HepG2 (cell line): Measurements from ENCODE around the gene FRMD1. TPM values are rescaled to one million over a fixed set of nuclear protein-coding genes. Genes with fewer than 3 reads are reported as not detected.

Experiments
- BRD4 ChIP-seq: sonication (generic); formaldehyde crosslinking; IDR thresholded peaks from 2 replicates; pipeline ENCODE4 v1.4.0; 2020; ENCODE audit warnings: missing genetic modification reagents
- CEBPZ ChIP-seq: IDR thresholded peaks from 2 replicates; pipeline ENCODE4 v1.6.1; 2012; ENCODE audit warnings: low read length, improper control_type of control experiment
- GLMP ChIP-seq: sonication (generic); formaldehyde crosslinking; IDR thresholded peaks from 2 replicates; pipeline ENCODE4 v1.9.0; 2021; ENCODE audit warnings: missing genetic modification reagents, mild to moderate bottlenecking, borderline replicate concordance
- HOXA5 ChIP-seq: sonication (generic); formaldehyde crosslinking; IDR thresholded peaks from 2 replicates; pipeline ENCODE4 v1.4.0; 2020; ENCODE audit warnings: missing genetic modification reagents
- IKZF5 ChIP-seq: IDR thresholded peaks from 2 replicates; pipeline ENCODE4 v1.6.1; 2018; ENCODE audit warnings: missing genetic modification reagents, mild to moderate bottlenecking, missing compliant biosample characterization
- KDM1A ChIP-seq: IDR thresholded peaks from 2 replicates; pipeline ENCODE4 v1.6.1; 2016; ENCODE audit warnings: missing compliant biosample characterization
- MAFF ChIP-seq: IDR thresholded peaks from 2 replicates; pipeline ENCODE4 v1.6.1; 2011; ENCODE audit warnings: low read depth, low read length, improper control_type of control experiment
- MED8 ChIP-seq: sonication (generic); formaldehyde crosslinking; IDR thresholded peaks from 2 replicates; pipeline ENCODE4 v1.8.1; 2023; ENCODE audit warnings: mild to moderate bottlenecking, missing genetic modification reagents; ENCODE audit not compliant: insufficient replicate concordance
- MLLT10 ChIP-seq: sonication (generic); formaldehyde crosslinking; IDR thresholded peaks from 2 replicates; pipeline ENCODE4 v1.4.0; 2020; ENCODE audit warnings: missing genetic modification reagents
- MTF1 ChIP-seq: sonication (generic); formaldehyde crosslinking; IDR thresholded peaks from 2 replicates; pipeline ENCODE4 v1.5.0; 2020; ENCODE audit warnings: missing genetic modification reagents
- ZBED4 ChIP-seq: sonication (generic); formaldehyde crosslinking; IDR thresholded peaks from 2 replicates; pipeline ENCODE4 v1.4.0; 2020; ENCODE audit warnings: missing genetic modification reagents, borderline replicate concordance
- ZFX ChIP-seq: sonication (generic); formaldehyde crosslinking; IDR thresholded peaks from 2 replicates; pipeline ENCODE4 v1.4.0; 2020; ENCODE audit warnings: mild to moderate bottlenecking, low read depth, missing genetic modification reagents, moderate library complexity
- ZNF552 ChIP-seq: sonication (generic); formaldehyde crosslinking; IDR thresholded peaks from 2 replicates; pipeline ENCODE4 v1.9.0; 2022; ENCODE audit warnings: missing genetic modification reagents, mild to moderate bottlenecking, borderline replicate concordance
- ZNF644 ChIP-seq: IDR thresholded peaks from 2 replicates; pipeline ENCODE4 v1.6.1; 2016; ENCODE audit warnings: low read depth
- ZNF672 ChIP-seq: sonication (generic); formaldehyde crosslinking; IDR thresholded peaks from 2 replicates; pipeline ENCODE4 v1.8.1; 2022; ENCODE audit warnings: missing genetic modification reagents
- ZNF766 ChIP-seq: sonication (generic); formaldehyde crosslinking; IDR thresholded peaks from 2 replicates; pipeline ENCODE4 v1.5.0; 2020; ENCODE audit warnings: missing genetic modification reagents, borderline replicate concordance
- ZNF841 ChIP-seq: sonication (generic); formaldehyde crosslinking; IDR thresholded peaks from 2 replicates; pipeline ENCODE4 v1.8.1; 2023; ENCODE audit warnings: missing genetic modification reagents, borderline replicate concordance
- polyA plus RNA-seq, 8 experiments: library from polyadenylated mRNA; depleted of rRNA in 3 of 8; stranded (reverse) in 7 of 8; unstranded in 1 of 8; fragments of >200 nt; fragmentation: Illumina TruSeq in 4 of 8; extraction: Trizol in 4 of 8; gene quantifications; 2 replicates each; pipeline versions ENCODE4 v1.2.1 to v1.2.3, GENCODE V29; 2011 to 2016; ENCODE audit warnings: low read depth in 4 of 8, missing spikeins in 1 of 8, mixed read lengths in 1 of 8; ENCODE audit not compliant: insufficient read depth in 1 of 8
- total RNA-seq, 5 experiments: library from RNA; depleted of rRNA; stranded (reverse); fragments of >200 nt; fragmentation: Illumina TruSeq; extraction: Trizol; gene quantifications; 2 replicates each; pipeline ENCODE4 v1.2.3, GENCODE V29; 2016; ENCODE audit warnings: low read depth in 1 of 5

FRMD1 gene
- total and polyA plus RNA-seq, 2 of the 13 experiments (the other 11 are each of a cell fraction or from before 2014, with no cell fraction given) = 0.01 TPM; not detected in 1

GRCh38 chr6:168116975-168117899 is 38.2 kb upstream of the FRMD1 start (continued):
- TF ChIP-seq CEBPZ = no peak
- no peak for TF ChIP-seq ZNF552 (CRISPR knock-in tag)
- TF ChIP-seq ZNF841 (CRISPR knock-in tag) = no peak
- TF ChIP-seq MED8 (CRISPR knock-in tag) = no peak
- no peak for TF ChIP-seq ZBED4 (CRISPR knock-in tag)
- no peak for TF ChIP-seq MLLT10 (CRISPR knock-in tag)
- TF ChIP-seq MAFF = no peak
- no peak for TF ChIP-seq GLMP (CRISPR knock-in tag)
- TF ChIP-seq HOXA5 (CRISPR knock-in tag) = no peak
- no peak for TF ChIP-seq ZNF644 (CRISPR knock-in tag)
- no peak for TF ChIP-seq ZNF672 (CRISPR knock-in tag)
- no peak for TF ChIP-seq BRD4 (CRISPR knock-in tag)
- TF ChIP-seq IKZF5 (CRISPR knock-in tag) = peak; percentile 26; the same call in 1 of the 2 replicates
- no peak for TF ChIP-seq MTF1 (CRISPR knock-in tag)
- TF ChIP-seq ZNF766 (CRISPR knock-in tag) = no peak
- TF ChIP-seq ZFX (CRISPR knock-in tag) = peak; percentile 45; the same call in 1 of the 2 replicates
- TF ChIP-seq KDM1A = no peak
